ENCODE data around the gene HIGD2A.

Gene HIGD2A

GRCh38 chr5:176369934-176370711, 18.4 kb upstream of the HIGD2A start:
- Histone ChIP-seq H3K27me3 (replicated peaks in 2 of 5; ENCODE audit: control insufficient read depth in 4 of 5, insufficient read depth in 5 of 5, low read length in 4 of 5) (no peaks in the 10 kb centered on the region), H3K4me1 (ENCODE audit: control extremely low read depth in 1 of 4, control insufficient read depth in 4 of 4, insufficient read depth in 4 of 4, low read length in 3 of 4) (peaks cover 0 to 15% (median 13%) of the 10 kb centered on the region in 4 experiments), H3K4me3 (ENCODE audit: control insufficient read depth in 1 of 7, extremely low read depth in 1 of 7, insufficient read depth in 4 of 7, low read depth in 2 of 7, low read length in 6 of 7) (no peak overlapping the region), H3K36me3 (ENCODE audit: control insufficient read depth in 4 of 4, insufficient read depth in 4 of 4, low read length in 3 of 4) (peaks cover 0 to 29% (median 7%) of the 10 kb centered on the region in 4 experiments), H3K27ac (ENCODE audit: insufficient read depth in 1 of 2, low read depth in 1 of 2, low read length in 2 of 2, poor library complexity in 1 of 2, severe bottlenecking in 2 of 2) (no peak overlapping the region), H3K9me3 (ENCODE audit: control extremely low read depth in 1 of 5, control insufficient read depth in 4 of 5, insufficient read depth in 2 of 5, low read depth in 1 of 5, low read length in 4 of 5) (no peaks in the 10 kb centered on the region)
- WGBS (ENCODE audit: insufficient coverage), result 94% methylated on average over 3 of the region's 8 CpGs
- ChIA-PET POLR2A (interaction anchor here (0.6 kb wide), 1 partner anchor 14 kb away, joined by 3 read pairs; no protein-coding TSS in a partner anchor), CTCF (interaction anchor here (0.6 to 1.3 kb wide), 4 partner anchors 9 to 395 kb away, joined by 3 to 4 read pairs (median 3); no protein-coding TSS in a partner anchor)
- no peak for DNase-seq

DNA sequence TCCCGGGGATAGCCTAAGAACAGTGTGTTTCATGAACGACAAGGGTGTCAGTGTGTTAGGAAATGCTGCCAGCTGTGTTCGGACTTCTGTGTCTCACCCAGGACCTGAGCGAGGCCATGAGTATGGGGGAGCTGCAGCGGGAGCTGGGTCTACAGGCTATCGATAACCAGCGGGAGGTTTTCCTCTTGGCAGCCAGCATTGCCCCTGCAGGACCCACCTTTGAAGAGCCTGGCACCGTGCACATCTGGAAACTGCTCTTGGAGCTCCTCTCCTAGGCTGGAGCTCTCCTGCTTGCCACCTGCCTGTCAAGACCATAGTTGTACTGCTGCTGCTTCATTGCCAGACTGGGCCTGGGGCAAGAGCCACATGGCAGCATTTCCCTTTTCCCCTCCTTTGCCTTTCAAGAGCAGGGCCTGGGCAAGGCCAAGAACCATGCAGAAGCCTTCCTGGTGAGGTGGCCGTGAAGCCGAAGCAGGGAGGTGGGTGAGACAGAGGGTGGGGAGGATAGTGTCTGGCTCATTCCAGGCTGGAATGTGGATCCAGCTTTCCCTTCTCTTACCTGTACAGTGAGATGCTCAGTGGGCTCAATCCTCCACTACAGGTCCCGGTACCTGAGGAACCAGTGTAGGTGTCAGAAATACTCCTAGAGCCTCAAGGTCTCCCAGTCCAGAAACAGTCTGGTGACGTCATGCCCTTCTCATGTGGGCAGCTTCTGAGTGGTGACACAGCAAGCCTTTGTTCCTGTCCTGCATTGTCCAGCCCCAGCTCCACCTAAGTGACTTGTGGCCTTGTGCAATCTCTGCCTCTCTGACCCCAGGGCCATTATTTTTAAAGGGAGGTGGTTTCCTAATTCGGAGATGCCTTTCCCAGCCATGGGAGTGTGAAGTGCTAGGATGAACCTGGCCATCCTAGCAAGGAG, 16.7 kb upstream of the HIGD2A start:
- ChIA-PET POLR2A (interaction anchor here (0.8 kb wide), 1 partner anchor 11 kb away, joined by 3 read pairs; the partner anchor contains the start of gene KIAA1191), CTCF (no interaction called here)
- Histone ChIP-seq H3K36me3 (ENCODE audit: control insufficient read depth in 4 of 4, insufficient read depth in 4 of 4, low read length in 3 of 4) (peaks cover 0 to 29% (median 9%) of the 10 kb centered on the region in 4 experiments), H3K4me1 (ENCODE audit: control extremely low read depth in 1 of 4, control insufficient read depth in 4 of 4, insufficient read depth in 4 of 4, low read length in 3 of 4) (peaks cover 0 to 10% (median 2%) of the 10 kb centered on the region in 4 experiments), H3K4me3 (ENCODE audit: control insufficient read depth in 1 of 7, extremely low read depth in 1 of 7, insufficient read depth in 4 of 7, low read depth in 2 of 7, low read length in 6 of 7) (no peak overlapping the region), H3K27me3 (replicated peaks in 2 of 5; ENCODE audit: control insufficient read depth in 4 of 5, insufficient read depth in 5 of 5, low read length in 4 of 5) (no peaks in the 10 kb centered on the region), H3K27ac (ENCODE audit: insufficient read depth in 1 of 2, low read depth in 1 of 2, low read length in 2 of 2, poor library complexity in 1 of 2, severe bottlenecking in 2 of 2) (no peak overlapping the region), H3K9me3 (ENCODE audit: control extremely low read depth in 1 of 5, control insufficient read depth in 4 of 5, insufficient read depth in 2 of 5, low read depth in 1 of 5, low read length in 4 of 5) (no peaks in the 10 kb centered on the region)
- no peak for DNase-seq
- WGBS (ENCODE audit: insufficient coverage), result over 99% methylated on average over 8 of the region's 13 CpGs

DNA sequence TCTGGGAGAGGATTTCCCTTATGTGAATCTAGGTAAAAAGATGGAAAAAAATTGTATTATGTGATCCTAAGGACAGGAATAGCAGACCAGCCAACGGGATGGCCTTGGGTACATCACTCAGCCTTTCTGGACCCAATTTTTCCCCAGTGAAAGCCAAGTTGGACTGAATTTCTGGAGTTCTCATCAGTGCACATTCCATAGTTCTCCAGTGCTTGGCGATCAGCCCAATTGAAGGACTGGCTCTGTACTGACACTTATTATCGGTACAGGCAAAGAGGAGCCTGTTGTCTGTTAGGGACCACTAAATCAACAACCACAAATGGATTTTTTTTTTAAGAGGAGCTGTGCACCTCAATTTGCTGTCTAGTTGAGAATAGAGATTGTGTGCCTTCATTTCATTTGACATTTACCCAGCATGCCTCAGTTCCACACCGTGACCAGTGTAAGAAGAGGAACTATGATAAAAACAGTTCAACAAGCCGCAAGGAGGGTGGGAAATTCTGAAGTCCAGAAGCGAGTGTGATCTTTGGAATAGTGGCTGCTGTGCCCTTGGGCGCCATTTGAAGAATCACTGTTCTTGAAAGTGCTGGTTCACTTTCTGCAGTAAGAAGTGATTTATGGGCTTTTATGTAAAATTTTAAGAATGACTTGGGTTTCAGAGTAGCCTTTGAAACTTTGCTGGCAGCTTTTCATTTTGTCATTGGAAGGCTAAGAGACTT, 15.3 kb upstream of the HIGD2A start:
- Histone ChIP-seq H3K27me3 (replicated peaks in 2 of 5; ENCODE audit: control insufficient read depth in 4 of 5, insufficient read depth in 5 of 5, low read length in 4 of 5) (no peaks in the 10 kb centered on the region), H3K36me3 (ENCODE audit: control insufficient read depth in 4 of 4, insufficient read depth in 4 of 4, low read length in 3 of 4) (peaks cover 0 to 22% (median 4%) of the 10 kb centered on the region in 4 experiments), H3K9me3 (ENCODE audit: control extremely low read depth in 1 of 5, control insufficient read depth in 4 of 5, insufficient read depth in 2 of 5, low read depth in 1 of 5, low read length in 4 of 5) (no peaks in the 10 kb centered on the region), H3K4me3 (ENCODE audit: control insufficient read depth in 1 of 7, extremely low read depth in 1 of 7, insufficient read depth in 4 of 7, low read depth in 2 of 7, low read length in 6 of 7) (no peak overlapping the region), H3K27ac (ENCODE audit: insufficient read depth in 1 of 2, low read depth in 1 of 2, low read length in 2 of 2, poor library complexity in 1 of 2, severe bottlenecking in 2 of 2) (no peak overlapping the region), H3K4me1 (ENCODE audit: control extremely low read depth in 1 of 4, control insufficient read depth in 4 of 4, insufficient read depth in 4 of 4, low read length in 3 of 4) (peaks cover 0 to 10% (median 2%) of the 10 kb centered on the region in 4 experiments)
- 57% methylated on average over 6 of the region's 7 CpGs for WGBS (ENCODE audit: insufficient coverage)
- DNase-seq, result peak in 2 of 3 donors; percentile 42 to 57
- POLR2A ChIA-PET, result interaction anchor here (0.6 to 0.8 kb wide), 2 partner anchors 9 to 12 kb away, joined by 3 read pairs; partner anchors contain the start of gene KIAA1191
- CTCF ChIA-PET, result no interaction called here

DNA sequence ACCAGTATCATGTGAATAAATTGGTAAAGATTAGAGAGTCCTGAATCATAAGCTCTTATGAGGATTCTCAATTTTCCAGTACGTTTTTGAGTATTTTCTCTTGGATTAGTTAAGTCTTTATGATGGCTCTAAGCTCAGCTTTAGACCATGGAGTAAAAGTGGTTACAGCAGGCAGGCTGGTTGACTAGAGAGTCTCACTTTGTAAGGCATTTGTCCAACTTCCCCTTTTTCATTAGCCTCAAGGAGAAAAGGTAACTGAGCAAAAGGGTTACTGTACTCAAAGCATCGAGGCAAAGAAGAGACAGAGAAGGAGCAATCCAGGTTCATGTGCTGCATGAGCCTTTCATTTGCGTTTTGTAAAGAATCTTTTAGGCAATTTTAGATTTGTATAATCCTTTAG, 8.7 kb upstream of the HIGD2A start:
- no peak overlapping the region for H3K27ac ChIP-seq (ENCODE audit: insufficient read depth in 1 of 2, low read depth in 1 of 2, low read length in 2 of 2, poor library complexity in 1 of 2, severe bottlenecking in 2 of 2)
- no peak overlapping the region for H3K4me3 ChIP-seq (ENCODE audit: control insufficient read depth in 1 of 7, extremely low read depth in 1 of 7, insufficient read depth in 4 of 7, low read depth in 2 of 7, low read length in 6 of 7)
- no peaks in the 10 kb centered on the region for H3K27me3 ChIP-seq (replicated peaks in 2 of 5; ENCODE audit: control insufficient read depth in 4 of 5, insufficient read depth in 5 of 5, low read length in 4 of 5)
- DNase-seq, result peak in 2 of 3 donors; percentile 60 to 62
- H3K4me1 ChIP-seq (ENCODE audit: control extremely low read depth in 1 of 4, control insufficient read depth in 4 of 4, insufficient read depth in 4 of 4, low read length in 3 of 4), result peaks cover 0 to 5% (median 2%) of the 10 kb centered on the region in 4 experiments
- 52% methylated on average over 3 of the region's 3 CpGs for WGBS (ENCODE audit: insufficient coverage)
- ChIA-PET POLR2A (no interaction called here), CTCF (interaction anchor here (1.4 kb wide), 1 partner anchor 10 kb away, joined by 4 read pairs; no protein-coding TSS in a partner anchor)
- no peaks in the 10 kb centered on the region for H3K9me3 ChIP-seq (ENCODE audit: control extremely low read depth in 1 of 5, control insufficient read depth in 4 of 5, insufficient read depth in 2 of 5, low read depth in 1 of 5, low read length in 4 of 5)
- H3K36me3 ChIP-seq (ENCODE audit: control insufficient read depth in 4 of 4, insufficient read depth in 4 of 4, low read length in 3 of 4), result peaks cover 10 to 42% (median 41%) of the 10 kb centered on the region in 4 experiments

- CTCF ChIA-PET, result interaction anchor here (1.2 to 1.7 kb wide), 3 partner anchors 9 to 19 kb away, joined by 3 to 6 read pairs (median 4); partner anchors contain the start of gene KIAA1191
- Histone ChIP-seq H3K4me1 (ENCODE audit: control extremely low read depth in 1 of 4, control insufficient read depth in 4 of 4, insufficient read depth in 4 of 4, low read length in 3 of 4) (peaks cover 0 to 5% (median 4%) of the 10 kb centered on the region in 4 experiments), H3K27me3 (replicated peaks in 2 of 5; ENCODE audit: control insufficient read depth in 4 of 5, insufficient read depth in 5 of 5, low read length in 4 of 5) (no peaks in the 10 kb centered on the region), H3K4me3 (ENCODE audit: control insufficient read depth in 1 of 7, extremely low read depth in 1 of 7, insufficient read depth in 4 of 7, low read depth in 2 of 7, low read length in 6 of 7) (no peak overlapping the region), H3K9me3 (ENCODE audit: control extremely low read depth in 1 of 5, control insufficient read depth in 4 of 5, insufficient read depth in 2 of 5, low read depth in 1 of 5, low read length in 4 of 5) (no peaks in the 10 kb centered on the region), H3K27ac (ENCODE audit: insufficient read depth in 1 of 2, low read depth in 1 of 2, low read length in 2 of 2, poor library complexity in 1 of 2, severe bottlenecking in 2 of 2) (no peak overlapping the region), H3K36me3 (ENCODE audit: control insufficient read depth in 4 of 4, insufficient read depth in 4 of 4, low read length in 3 of 4) (peaks cover 19 to 55% (median 50%) of the 10 kb centered on the region in 4 experiments)
- POLR2A ChIA-PET, result no interaction called here
- no peak for DNase-seq
- WGBS (ENCODE audit: insufficient coverage), result 97% methylated on average over 3 of the region's 3 CpGs
Observed at GRCh38 chr5:176381423-176381822, 7.1 kb upstream of the HIGD2A start.

DNA sequence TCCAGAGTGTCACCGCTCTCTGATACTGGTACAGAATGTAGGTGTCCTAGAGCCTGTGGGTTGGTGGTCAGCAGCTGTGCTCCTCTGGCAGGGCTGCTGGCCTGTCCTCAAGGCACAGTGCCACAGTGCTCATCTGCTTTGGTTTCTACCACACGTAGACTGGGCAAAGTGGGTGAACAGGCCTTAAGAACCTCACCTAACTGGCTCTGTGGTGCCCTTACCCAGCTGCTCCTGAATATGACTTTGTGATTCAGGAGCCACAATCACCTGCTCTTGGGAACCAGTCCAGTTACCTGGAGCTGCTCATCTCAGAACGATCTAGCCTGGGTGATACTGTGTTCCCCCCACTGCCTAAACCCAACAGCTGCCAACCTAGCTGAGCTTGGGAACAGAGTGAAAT, 6.6 kb upstream of the HIGD2A start:
- Histone ChIP-seq H3K4me3 (ENCODE audit: control insufficient read depth in 1 of 7, extremely low read depth in 1 of 7, insufficient read depth in 4 of 7, low read depth in 2 of 7, low read length in 6 of 7) (no peak overlapping the region), H3K4me1 (ENCODE audit: control extremely low read depth in 1 of 4, control insufficient read depth in 4 of 4, insufficient read depth in 4 of 4, low read length in 3 of 4) (peaks cover 0 to 11% (median 7%) of the 10 kb centered on the region in 4 experiments), H3K9me3 (ENCODE audit: control extremely low read depth in 1 of 5, control insufficient read depth in 4 of 5, insufficient read depth in 2 of 5, low read depth in 1 of 5, low read length in 4 of 5) (no peaks in the 10 kb centered on the region), H3K27ac (ENCODE audit: insufficient read depth in 1 of 2, low read depth in 1 of 2, low read length in 2 of 2, poor library complexity in 1 of 2, severe bottlenecking in 2 of 2) (no peak overlapping the region), H3K36me3 (ENCODE audit: control insufficient read depth in 4 of 4, insufficient read depth in 4 of 4, low read length in 3 of 4) (peaks cover 21 to 59% (median 53%) of the 10 kb centered on the region in 4 experiments), H3K27me3 (replicated peaks in 2 of 5; ENCODE audit: control insufficient read depth in 4 of 5, insufficient read depth in 5 of 5, low read length in 4 of 5) (no peaks in the 10 kb centered on the region)
- no peak for DNase-seq
- CTCF ChIA-PET, result interaction anchor here (1.2 to 1.7 kb wide), 3 partner anchors 8 to 20 kb away, joined by 3 to 6 read pairs (median 4); partner anchors contain the start of gene KIAA1191
- POLR2A ChIA-PET, result interaction anchor here (0.6 kb wide), 1 partner anchor 9 kb away, joined by 3 read pairs; no protein-coding TSS in a partner anchor
- WGBS (ENCODE audit: insufficient coverage), result 93% methylated on average over 3 of the region's 3 CpGs
